Measurements from ENCODE around the gene KCND3.

Gene KCND3

DNA sequence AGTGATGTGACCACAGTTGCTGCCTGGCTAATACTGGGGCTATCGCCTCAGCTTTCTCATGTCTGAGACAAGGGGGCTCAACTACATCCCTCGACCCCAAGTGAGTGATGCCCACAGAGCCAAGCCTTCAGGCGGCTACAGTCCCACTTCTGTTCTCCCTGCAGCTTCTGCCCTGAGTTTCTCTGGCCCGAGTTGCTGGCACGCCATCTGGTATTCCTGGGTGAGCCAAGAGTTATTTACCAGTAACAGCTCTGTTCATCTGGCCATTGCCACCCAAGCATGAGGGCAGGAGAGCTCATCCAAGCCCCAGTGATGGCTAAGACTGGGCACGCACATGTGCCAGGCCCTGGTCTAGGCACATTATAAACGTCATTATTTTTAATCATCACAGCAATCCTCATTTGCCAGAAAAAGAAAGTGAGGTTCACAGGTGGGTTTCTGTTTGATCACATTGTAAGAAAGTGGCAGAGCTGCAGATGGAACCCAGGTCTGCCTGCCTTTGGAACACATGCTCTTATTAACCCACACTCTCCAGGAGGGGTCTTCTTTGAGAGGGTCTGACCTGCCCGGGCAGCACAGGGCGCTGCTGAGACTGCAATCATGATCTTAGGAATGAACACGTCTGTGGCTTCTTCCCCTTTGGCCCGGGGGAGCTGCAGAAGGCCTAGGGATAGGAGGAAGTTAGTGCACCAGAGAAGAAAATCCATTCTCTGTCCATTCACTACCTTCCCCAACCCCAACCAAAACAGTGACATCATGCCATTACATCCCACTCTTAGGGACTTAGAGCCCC lies 27.5 kb downstream of the KCND3 start:
- FAIRE-seq: no peak
- DNase-seq (ENCODE audit: insufficient read length, low spot score): no peak

- DNase-seq (ENCODE audit: insufficient read length, low spot score) (no peak), FAIRE-seq (no peak)
Observed at GRCh38 chr1:111961016-111961415, 28.5 kb downstream of the KCND3 start.

DNA sequence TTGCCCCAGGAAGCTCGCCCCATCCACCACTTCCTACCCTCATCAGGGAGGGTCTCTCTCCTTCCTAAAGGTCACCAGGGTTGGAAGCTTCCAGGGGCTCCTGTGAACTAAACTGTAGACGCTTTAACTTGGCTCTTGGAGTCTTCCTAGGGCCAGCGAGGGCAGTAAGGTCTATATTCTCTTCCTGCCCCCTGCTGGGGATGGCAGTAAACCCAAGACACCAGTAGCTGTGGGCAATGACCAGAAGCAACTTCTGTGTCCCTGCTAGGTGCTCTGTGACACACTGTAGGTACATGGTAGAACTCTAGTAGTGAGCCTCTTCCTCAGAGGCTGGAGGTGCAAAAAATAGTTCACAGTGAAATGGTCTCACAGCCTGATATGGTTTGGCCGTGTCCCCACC lies 30.0 kb downstream of the KCND3 start:
- DNase-seq (ENCODE audit: insufficient read length, low spot score) (no peak), FAIRE-seq (no peak)

DNA sequence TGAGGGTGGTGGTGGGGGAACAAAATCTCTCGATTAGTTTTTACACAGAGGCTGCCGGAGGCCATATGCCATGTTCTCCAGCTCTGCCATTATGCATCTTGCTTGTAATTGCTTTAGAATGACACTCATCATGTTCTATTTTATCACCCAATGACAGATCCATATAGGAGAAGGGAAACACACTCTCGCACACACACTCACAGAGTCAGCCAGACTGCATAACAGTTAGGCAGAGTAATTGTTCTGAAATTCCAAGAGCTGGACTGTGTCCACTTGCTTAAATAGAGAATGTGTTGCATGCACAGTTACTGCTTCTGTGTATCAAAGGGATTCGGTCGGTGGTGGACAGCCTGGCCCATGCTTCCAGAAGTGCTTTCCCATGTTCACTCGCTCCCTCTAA lies 30.6 kb downstream of the KCND3 start:
- no peak for FAIRE-seq
- no peak for DNase-seq (ENCODE audit: insufficient read length, low spot score)

- no peak for FAIRE-seq
- no peak for DNase-seq (ENCODE audit: insufficient read length, low spot score)
Observed at GRCh38 chr1:111958075-111958474, 31.4 kb downstream of the KCND3 start.

GRCh38 chr1:111956155-111956771 lies 33.2 kb downstream of the KCND3 start:
- FAIRE-seq (no peak), DNase-seq (ENCODE audit: insufficient read length, low spot score) (no peak)

- DNase-seq (ENCODE audit: insufficient read length, low spot score) (no peak), FAIRE-seq (no peak)
Observed at GRCh38 chr1:111955755-111956154, 33.7 kb downstream of the KCND3 start.

GRCh38 chr1:111953797-111954196 lies 35.7 kb downstream of the KCND3 start:
- FAIRE-seq (no peak), DNase-seq (ENCODE audit: insufficient read length, low spot score) (no peak)

- FAIRE-seq (no peak), DNase-seq (ENCODE audit: insufficient read length, low spot score) (no peak)
Observed at GRCh38 chr1:111952125-111952657, 37.3 kb downstream of the KCND3 start.

- DNase-seq (ENCODE audit: insufficient read length, low spot score): no peak
- FAIRE-seq: no peak
Observed at GRCh38 chr1:111948209-111949171, 41.0 kb downstream of the KCND3 start.

GRCh38 chr1:111943846-111944749 lies 45.4 kb downstream of the KCND3 start:
- FAIRE-seq: no peak
- DNase-seq (ENCODE audit: insufficient read length, low spot score): no peak

GRCh38 chr1:111943066-111943465 lies 46.4 kb downstream of the KCND3 start:
- no peak for DNase-seq (ENCODE audit: insufficient read length, low spot score)
- FAIRE-seq: no peak

DNA sequence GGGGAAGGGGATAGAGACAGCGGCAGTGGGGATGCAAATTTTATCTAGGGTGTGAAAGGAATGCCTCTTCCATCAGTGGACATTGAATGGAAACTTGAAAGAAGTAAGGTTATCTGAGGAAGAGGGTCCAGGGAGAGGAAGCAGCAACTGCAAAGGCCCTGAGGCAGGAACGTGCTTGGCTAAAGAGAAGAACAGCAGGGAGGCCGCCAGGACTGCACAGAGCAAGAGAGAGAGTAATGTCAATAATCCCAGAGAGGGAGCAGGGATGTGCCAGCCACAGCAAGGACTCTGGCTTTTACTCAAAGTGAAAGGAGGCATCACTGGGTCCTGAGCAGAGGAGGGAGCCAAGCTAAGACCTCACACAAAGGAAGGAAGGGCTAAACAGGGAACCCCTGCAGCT lies 50.9 kb downstream of the KCND3 start:
- DNase-seq (ENCODE audit: insufficient read length, low spot score) (no peak), FAIRE-seq (no peak)

DNA sequence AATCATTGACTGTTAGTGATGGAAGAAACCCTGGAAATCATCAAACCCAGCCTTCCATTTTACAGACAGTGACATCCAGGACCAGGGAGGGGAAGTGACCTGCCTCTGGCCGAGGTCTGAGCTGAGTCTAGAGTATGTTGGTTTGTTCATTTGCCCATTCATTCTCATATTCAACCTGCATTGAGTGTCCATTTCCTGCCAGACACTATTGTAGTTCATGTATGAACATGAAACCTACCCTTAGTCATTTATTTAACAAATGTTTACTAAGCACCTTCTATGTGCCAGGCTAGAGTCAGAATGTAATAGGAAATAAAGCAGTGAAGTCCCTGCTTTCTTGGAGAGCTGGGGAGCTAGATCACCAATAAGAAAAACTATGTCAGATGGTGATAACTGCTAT lies 51.3 kb downstream of the KCND3 start:
- FAIRE-seq: no peak
- DNase-seq (ENCODE audit: insufficient read length, low spot score): no peak

DNA sequence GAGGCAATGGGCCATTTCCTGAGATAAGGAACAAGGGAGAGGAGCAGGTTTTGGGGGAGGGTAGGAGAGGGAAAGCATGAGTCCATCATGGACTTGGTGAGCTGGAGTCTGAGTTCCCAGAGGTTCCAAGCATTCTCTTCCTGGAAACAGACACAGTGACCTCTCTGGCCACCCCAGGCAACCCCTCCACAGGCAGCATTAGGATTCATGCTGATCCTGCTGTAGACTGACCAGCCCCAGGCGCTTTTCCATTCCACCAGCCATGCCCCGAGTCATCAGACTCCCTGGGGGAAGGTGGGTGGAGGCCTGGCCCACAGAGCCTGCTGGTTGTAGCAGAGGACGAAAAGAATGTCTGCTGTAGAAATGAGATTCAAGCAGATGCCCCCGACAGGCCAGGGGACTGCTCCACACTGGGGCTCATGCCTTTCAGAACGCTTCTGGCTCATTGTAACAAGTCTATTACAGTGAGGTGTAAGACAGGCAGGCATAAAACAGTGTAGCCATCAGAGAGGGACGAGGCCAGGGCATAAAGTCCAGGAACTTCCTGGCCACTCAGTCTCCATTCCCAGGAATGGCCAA lies 52.2 kb downstream of the KCND3 start:
- DNase-seq (ENCODE audit: insufficient read length, low spot score) (no peak), FAIRE-seq (no peak)

- FAIRE-seq (no peak), DNase-seq (ENCODE audit: insufficient read length, low spot score) (no peak)
Observed at GRCh38 chr1:111934106-111934852, 55.2 kb downstream of the KCND3 start.

DNA sequence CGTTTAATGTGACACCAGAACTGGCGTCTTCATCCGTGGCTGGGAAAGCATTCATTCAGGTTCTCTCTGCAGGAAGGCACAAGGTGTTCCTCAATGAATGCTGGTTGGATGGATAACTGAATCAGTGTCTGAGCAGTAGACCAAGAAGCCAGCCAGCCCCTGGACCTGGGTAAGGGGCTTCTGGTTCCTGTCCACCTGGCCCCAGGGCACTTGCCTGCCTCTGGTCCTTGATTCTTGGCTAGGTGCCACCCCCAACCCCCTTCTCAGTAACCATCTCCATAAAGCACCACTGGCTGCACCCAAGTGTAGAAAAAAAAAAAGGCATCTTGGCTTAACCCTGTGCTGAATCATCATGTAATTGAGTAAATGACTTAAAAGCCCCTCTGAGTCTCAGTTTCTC lies 59.1 kb downstream of the KCND3 start:
- DNase-seq (ENCODE audit: insufficient read length, low spot score) (no peak), FAIRE-seq (no peak)

- DNase-seq (ENCODE audit: insufficient read length, low spot score) (no peak), FAIRE-seq (no peak)
Observed at GRCh38 chr1:111928531-111928930, 60.9 kb downstream of the KCND3 start.

- FAIRE-seq (no peak), DNase-seq (ENCODE audit: insufficient read length, low spot score) (no peak)
Observed at GRCh38 chr1:111927652-111928051, 61.8 kb downstream of the KCND3 start.

Measured in GM19239 (cell line).